ENCODE results near the gene TRRAP.

Gene TRRAP

DNA sequence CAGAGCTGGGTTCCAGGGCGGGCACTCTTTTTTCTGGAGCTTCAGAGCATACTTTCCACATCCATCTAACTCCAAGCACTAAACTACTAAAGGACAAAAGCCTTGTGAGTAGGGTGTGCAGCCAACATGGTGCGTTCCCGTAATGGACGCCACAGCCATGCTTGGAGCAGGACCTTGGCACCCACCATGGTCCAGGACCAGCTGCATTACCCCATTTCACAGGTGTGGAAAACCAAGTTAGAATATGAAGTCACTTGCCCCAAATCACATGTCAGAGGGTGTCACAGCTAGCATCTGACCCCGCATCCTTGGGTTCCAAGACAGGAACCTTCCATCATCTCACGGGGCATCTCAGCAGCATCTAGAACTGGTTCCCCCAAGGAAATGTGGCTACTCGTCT, 153.2 kb downstream of the TRRAP start:
- TF ChIP-seq, protein P1, sequence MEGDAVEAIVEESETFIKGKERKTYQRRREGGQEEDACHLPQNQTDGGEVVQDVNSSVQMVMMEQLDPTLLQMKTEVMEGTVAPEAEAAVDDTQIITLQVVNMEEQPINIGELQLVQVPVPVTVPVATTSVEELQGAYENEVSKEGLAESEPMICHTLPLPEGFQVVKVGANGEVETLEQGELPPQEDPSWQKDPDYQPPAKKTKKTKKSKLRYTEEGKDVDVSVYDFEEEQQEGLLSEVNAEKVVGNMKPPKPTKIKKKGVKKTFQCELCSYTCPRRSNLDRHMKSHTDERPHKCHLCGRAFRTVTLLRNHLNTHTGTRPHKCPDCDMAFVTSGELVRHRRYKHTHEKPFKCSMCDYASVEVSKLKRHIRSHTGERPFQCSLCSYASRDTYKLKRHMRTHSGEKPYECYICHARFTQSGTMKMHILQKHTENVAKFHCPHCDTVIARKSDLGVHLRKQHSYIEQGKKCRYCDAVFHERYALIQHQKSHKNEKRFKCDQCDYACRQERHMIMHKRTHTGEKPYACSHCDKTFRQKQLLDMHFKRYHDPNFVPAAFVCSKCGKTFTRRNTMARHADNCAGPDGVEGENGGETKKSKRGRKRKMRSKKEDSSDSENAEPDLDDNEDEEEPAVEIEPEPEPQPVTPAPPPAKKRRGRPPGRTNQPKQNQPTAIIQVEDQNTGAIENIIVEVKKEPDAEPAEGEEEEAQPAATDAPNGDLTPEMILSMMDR (IDR thresholded peaks at IDR 0.05; ENCODE audit: poor library complexity, severe bottlenecking), result no peak

DNA sequence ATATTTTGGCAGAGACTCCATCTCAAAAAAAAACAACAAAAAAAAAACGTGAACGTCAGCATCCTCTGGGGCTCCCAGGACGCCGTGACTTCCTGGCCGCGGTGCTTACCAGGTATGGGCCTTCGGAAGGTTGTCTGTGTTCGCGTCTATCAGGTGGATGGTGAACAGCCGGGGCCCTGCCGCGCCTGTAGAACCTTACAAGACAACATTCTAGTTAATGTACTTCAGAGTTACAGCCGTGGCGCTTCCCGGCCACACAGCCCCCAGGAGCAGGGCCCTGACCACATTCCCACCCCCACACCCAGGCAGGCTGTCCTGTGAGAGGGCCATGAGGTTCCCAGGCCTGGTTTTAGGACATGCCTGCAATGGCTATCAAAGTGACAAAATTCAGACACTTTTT, 154.6 kb downstream of the TRRAP start:
- no peak overlapping the region for H3K27ac ChIP-seq (ENCODE audit: poor library complexity, severe bottlenecking)
- no peaks in the 10 kb centered on the region for H3K27me3 ChIP-seq (ENCODE audit: insufficient read depth, poor library complexity, severe bottlenecking)
- H3K36me3 ChIP-seq (ENCODE audit: low read depth), result peaks cover 92% of the 10 kb centered on the region
- ATAC-seq (ENCODE audit: low read depth) (no peak), DNase-seq (ENCODE audit: low spot score) (no peak)
- H3K4me3 ChIP-seq (ENCODE audit: severe bottlenecking), result no peak overlapping the region
- no peaks in the 10 kb centered on the region for H3K4me1 ChIP-seq (ENCODE audit: insufficient read depth, poor library complexity, severe bottlenecking)
- H3K9me3 ChIP-seq (ENCODE audit: severe bottlenecking), result no peaks in the 10 kb centered on the region
- TF ChIP-seq, protein P1 (IDR thresholded peaks at IDR 0.05; ENCODE audit: poor library complexity, severe bottlenecking), result no peak

More for the DNA sequence above, 153.2 kb downstream of the TRRAP start:
- no peak for ATAC-seq (ENCODE audit: low read depth)
- Histone ChIP-seq H3K27me3 (ENCODE audit: insufficient read depth, poor library complexity, severe bottlenecking) (no peaks in the 10 kb centered on the region), H3K4me1 (ENCODE audit: insufficient read depth, poor library complexity, severe bottlenecking) (no peaks in the 10 kb centered on the region), H3K36me3 (ENCODE audit: low read depth) (peaks cover 78% of the 10 kb centered on the region), H3K4me3 (ENCODE audit: severe bottlenecking) (no peak overlapping the region), H3K9me3 (ENCODE audit: severe bottlenecking) (no peaks in the 10 kb centered on the region), H3K27ac (ENCODE audit: poor library complexity, severe bottlenecking) (no peak overlapping the region)
- DNase-seq (ENCODE audit: low spot score), result no peak

DNA sequence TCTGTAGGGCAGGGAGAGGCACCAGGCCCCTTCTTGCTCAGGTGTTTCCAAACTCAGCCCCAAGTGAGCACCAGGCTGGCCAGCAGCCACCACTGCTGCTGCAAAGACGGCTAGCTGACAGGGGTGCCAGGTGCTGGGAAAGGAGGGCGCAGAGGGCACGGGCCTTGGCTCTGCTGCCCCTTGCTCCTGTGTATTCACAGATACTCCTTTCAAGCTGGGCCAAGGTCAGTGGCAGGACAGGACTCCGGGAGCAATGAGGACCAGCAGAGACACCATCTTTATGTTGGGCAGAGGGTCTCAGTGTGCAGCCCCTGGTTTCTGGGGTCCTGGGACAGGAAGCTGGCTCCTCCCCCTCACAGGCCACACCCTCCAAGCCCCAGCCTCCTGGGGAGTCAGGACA, 155.4 kb downstream of the TRRAP start:
- no peak overlapping the region for H3K27ac ChIP-seq (ENCODE audit: poor library complexity, severe bottlenecking)
- ATAC-seq (ENCODE audit: low read depth), result no peak

DNA sequence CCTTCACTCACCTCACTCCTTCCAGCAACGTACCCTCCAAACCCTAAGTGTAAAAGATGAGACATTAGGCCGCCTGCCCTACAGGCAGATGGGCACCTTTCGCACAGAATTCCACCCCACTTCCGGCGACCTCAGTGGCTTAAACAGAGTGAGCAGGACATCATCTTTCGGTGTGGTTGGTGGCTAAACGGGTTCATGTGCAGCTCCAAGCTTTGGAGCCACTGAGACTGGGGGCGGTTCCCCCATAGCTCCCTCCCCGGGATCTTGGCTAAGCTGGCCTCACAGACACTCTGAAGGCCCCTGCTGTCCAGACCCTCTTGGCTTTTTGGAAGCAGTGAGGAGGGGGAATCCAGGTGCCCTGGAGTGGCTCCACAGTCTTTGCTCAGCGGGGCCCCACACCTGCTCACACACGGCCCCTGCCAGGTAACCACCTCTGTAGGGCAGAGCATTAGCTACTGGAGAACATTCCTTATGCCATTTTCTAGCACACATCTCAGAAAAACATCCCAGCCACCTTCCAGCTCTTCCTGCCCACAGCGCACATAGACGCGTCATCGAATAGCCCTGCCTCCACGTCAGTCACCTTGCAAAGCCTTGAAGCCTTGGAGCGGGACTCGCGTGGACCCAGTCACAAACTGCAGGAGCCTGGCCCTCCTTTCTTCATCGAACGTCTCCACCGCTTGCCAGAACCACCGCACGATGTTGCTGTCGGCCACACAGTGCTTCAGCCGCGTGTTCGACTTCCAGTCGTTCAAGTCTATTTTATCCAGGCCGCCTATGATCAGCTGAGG, 156.8 kb downstream of the TRRAP start:
- no peaks in the 10 kb centered on the region for H3K4me1 ChIP-seq (ENCODE audit: insufficient read depth, poor library complexity, severe bottlenecking)
- ATAC-seq (ENCODE audit: low read depth) (no peak), DNase-seq (ENCODE audit: low spot score) (no peak)
- H3K36me3 ChIP-seq (ENCODE audit: low read depth), result peaks cover 90% of the 10 kb centered on the region
- no peak overlapping the region for H3K27ac ChIP-seq (ENCODE audit: poor library complexity, severe bottlenecking)
- H3K27me3 ChIP-seq (ENCODE audit: insufficient read depth, poor library complexity, severe bottlenecking), result no peaks in the 10 kb centered on the region
- H3K9me3 ChIP-seq (ENCODE audit: severe bottlenecking), result no peaks in the 10 kb centered on the region
- H3K4me3 ChIP-seq (ENCODE audit: severe bottlenecking), result no peak overlapping the region
- TF ChIP-seq, protein P1 (IDR thresholded peaks at IDR 0.05; ENCODE audit: poor library complexity, severe bottlenecking), result no peak

More for the DNA sequence above, 155.4 kb downstream of the TRRAP start:
- TF ChIP-seq, protein P1 (IDR thresholded peaks at IDR 0.05; ENCODE audit: poor library complexity, severe bottlenecking), result no peak
- H3K27me3 ChIP-seq (ENCODE audit: insufficient read depth, poor library complexity, severe bottlenecking), result no peaks in the 10 kb centered on the region
- no peaks in the 10 kb centered on the region for H3K4me1 ChIP-seq (ENCODE audit: insufficient read depth, poor library complexity, severe bottlenecking)
- H3K4me3 ChIP-seq (ENCODE audit: severe bottlenecking), result no peak overlapping the region
- H3K9me3 ChIP-seq (ENCODE audit: severe bottlenecking), result no peaks in the 10 kb centered on the region
- no peak for DNase-seq (ENCODE audit: low spot score)
- H3K36me3 ChIP-seq (ENCODE audit: low read depth), result peaks cover 98% of the 10 kb centered on the region

Measured in RWPE2 (cell line).